GM20000 (cell line): ENCODE measurements around the gene SNRNP200.

Experiments
- DNase-seq: peaks from one replicate; pipeline ENCODE4 v3.0.0; 2012; ENCODE audit warnings: low spot score
- TF ChIP-seq, protein P1 (sequence below): IDR thresholded peaks from 2 replicates; pipeline ENCODE4 v1.5.1; 2012; ENCODE audit warnings: mild to moderate bottlenecking, control low read depth; ENCODE audit errors: extremely low read depth, missing control alignments

Gene SNRNP200

GRCh38 chr2:96264656-96265348, 40.5 kb downstream of the SNRNP200 start:
- TF ChIP-seq, protein P1, sequence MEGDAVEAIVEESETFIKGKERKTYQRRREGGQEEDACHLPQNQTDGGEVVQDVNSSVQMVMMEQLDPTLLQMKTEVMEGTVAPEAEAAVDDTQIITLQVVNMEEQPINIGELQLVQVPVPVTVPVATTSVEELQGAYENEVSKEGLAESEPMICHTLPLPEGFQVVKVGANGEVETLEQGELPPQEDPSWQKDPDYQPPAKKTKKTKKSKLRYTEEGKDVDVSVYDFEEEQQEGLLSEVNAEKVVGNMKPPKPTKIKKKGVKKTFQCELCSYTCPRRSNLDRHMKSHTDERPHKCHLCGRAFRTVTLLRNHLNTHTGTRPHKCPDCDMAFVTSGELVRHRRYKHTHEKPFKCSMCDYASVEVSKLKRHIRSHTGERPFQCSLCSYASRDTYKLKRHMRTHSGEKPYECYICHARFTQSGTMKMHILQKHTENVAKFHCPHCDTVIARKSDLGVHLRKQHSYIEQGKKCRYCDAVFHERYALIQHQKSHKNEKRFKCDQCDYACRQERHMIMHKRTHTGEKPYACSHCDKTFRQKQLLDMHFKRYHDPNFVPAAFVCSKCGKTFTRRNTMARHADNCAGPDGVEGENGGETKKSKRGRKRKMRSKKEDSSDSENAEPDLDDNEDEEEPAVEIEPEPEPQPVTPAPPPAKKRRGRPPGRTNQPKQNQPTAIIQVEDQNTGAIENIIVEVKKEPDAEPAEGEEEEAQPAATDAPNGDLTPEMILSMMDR, result peak; percentile 56
- peak; percentile 72 for DNase-seq

DNA sequence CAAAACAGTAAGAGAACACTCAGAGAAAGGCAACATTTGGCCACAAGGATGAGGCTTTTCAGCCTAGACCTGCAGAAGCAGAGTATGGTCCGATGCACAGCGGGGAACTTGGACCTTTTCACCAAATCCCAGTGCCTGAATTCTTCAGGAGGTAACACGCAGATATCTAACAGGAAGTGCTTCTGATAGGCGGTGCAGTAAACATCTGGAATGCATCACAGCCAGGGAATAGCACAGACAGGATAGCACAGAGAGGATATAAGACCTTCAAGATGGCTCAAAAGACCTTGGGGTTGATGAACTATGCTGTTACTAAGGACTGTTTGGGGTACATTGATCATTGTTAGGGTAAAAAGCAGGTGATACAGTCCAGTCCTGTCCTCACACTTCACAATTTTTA, 41.3 kb downstream of the SNRNP200 start:
- DNase-seq, result no peak
- TF ChIP-seq, protein P1, result no peak

GRCh38 chr2:96262306-96262705, 43.0 kb downstream of the SNRNP200 start:
- no peak for DNase-seq
- TF ChIP-seq, protein P1, result no peak

DNA sequence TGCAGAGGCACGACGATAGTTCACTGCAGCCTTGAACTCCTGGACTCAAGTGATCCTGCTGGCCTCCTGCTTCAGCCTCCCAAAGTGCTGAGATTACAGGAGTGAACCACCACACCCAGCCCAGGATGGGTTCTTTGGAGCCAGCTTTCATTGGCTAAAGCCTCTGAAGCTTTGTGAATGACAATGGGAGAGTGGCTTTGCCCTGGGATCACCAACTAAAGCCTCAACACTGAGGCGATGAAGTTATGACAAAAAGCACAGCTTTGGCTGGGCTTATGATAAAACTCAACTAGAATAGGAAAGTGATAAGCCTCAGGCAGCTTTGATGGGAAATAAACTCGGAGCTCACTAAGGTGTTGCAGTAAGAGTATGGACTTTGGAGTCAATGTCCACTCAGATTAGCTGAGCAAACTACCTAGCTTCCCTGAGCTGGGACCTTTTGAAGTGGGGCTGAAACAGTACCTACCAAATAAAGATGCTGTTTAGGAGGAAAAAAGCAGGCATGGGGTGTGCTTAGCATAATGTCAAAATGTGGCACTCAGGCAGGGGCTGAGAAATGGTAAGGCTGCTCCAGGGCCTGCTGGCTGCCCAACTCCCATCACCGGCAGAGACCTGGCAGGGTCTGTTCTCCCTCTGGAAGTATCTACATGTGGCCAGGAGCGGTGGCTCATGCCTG, 43.9 kb downstream of the SNRNP200 start:
- TF ChIP-seq, protein P1, result no peak
- no peak for DNase-seq

DNA sequence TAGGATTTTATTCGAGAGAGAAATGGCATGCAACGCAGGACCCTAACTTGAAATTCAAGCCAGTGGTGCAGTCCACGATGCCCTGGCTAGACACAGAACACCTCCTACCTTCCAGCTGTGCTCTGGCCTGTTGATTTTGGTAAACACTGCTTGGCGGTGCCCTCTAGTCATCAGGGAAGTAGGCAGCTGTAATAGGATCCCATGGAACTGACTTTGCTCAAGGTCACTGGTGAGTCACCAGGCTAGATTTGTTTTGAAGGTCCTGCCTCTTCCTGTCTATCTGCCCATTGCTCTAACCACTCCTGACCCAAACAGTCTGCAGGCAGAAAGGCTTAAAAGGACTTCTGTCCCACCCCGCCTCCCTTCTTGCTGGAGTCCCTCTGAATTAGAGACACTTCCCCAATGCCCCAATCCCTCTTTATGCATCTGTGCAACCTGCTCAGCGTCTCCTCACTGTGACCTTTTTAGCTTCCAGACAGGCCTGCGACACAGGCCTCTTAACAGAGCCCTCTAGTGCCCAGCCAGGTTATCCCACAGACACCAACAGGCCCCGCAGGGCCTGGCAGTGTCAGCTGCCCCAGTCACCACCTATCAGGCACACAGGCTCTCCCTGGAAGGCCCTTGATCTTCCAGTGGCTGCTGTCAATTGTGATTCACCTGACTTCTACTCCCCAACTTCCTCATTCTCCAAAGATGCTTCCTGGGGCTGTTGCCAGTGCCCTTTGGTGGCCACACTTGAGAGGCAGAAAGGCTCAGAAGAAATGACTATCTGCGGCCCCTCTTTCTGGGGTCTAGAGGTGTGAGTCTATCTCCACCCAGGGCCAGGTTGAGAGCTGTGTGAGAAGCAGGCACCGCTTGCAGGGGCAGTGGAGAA, 44.7 kb downstream of the SNRNP200 start:
- TF ChIP-seq, protein P1, result peak; percentile 44
- peak; percentile 71 for DNase-seq

DNA sequence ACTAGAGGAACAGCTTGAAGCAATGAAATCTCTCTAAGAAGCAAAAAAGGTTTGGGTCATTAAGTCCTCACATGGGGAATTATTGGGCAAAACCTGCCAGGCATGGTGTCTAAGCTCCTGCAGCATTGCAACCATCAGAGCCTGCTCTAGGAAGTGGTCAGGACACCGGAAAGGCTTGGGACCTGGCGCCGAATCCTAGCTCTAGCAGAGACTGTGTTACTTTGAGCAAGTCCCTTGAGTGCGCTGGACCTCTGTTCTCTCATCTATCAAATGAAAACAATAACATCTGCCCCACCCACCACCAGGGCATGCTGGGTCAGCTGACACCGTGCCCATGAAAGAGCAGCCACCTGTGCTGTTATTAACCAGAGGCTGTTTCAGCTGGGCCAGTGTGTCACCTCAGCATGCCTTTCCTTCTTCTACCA, 45.8 kb downstream of the SNRNP200 start:
- DNase-seq, result no peak
- TF ChIP-seq, protein P1, result no peak
